Measurements from ENCODE around the gene TOMM34. TPM values are rescaled to one million over a fixed set of nuclear protein-coding genes. Genes with fewer than 3 reads are reported as not detected.

The TOMM34 gene
- total RNA-seq, 4 donors from 2014 or later = 11.1 to 15.6 (median 12.5) TPM

- Histone ChIP-seq H3K4me1 (no peaks in the 10 kb centered on the region), H3K9me3 (no peaks in the 10 kb centered on the region), H3K27ac (peak overlapping the region; percentile 83 to 89), H3K27me3 (no peaks in the 10 kb centered on the region), H3K36me3 (no peaks in the 10 kb centered on the region), H3K4me3 (peak overlapping the region; percentile 64 to 71)
- TF ChIP-seq POLR2A (IDR thresholded peaks at IDR 0.05) (no peak), CTCF (IDR thresholded peaks at IDR 0.05) (no peak)
- intact Hi-C loops (cut with DNase I; ENCODE audit: low total_unique reads) = loop anchor here (10.0 kb wide), 1 partner anchor 83 kb away; the partner anchor contains the start of gene YWHAB
- no peak for DNase-seq
Measured at GRCh38 chr20:44967207-44967807, 7.1 kb upstream of the TOMM34 start.

- Histone ChIP-seq H3K4me1 (no peaks in the 10 kb centered on the region), H3K27ac (peak within 1 kb of the TSS; percentile 83 to 89), H3K4me3 (peak within 1 kb of the TSS; percentile 64 to 71), H3K9me3 (no peaks in the 10 kb centered on the region), H3K36me3 (no peaks in the 10 kb centered on the region), H3K27me3 (no peaks in the 10 kb centered on the region)
- intact Hi-C loops (cut with DNase I; ENCODE audit: low total_unique reads) = loop anchor here (10.0 kb wide), 1 partner anchor 81 kb away; the partner anchor contains the start of gene YWHAB
- DNase-seq = peak; percentile 90 to 93
- TF ChIP-seq CTCF (IDR thresholded peaks at IDR 0.05) (peak; percentile 58 to 71 (median 65)), POLR2A (IDR thresholded peaks at IDR 0.05) (peak; percentile 71 to 87)
Measured at GRCh38 chr20:44966030-44966961, 6.1 kb upstream of the TOMM34 start, which contains the start of gene STK4. STK4 (plus strand) TSS chr20:44966512; CDS start chr20:44966569, 57 bp downstream.

- DNase-seq = no peak
- H3K4me3 ChIP-seq = peak overlapping the region; percentile 64 to 71
- H3K27me3 ChIP-seq = no peaks in the 10 kb centered on the region
- no peak for TF ChIP-seq CTCF (IDR thresholded peaks at IDR 0.05)
- no peak for TF ChIP-seq POLR2A (IDR thresholded peaks at IDR 0.05)
- no peaks in the 10 kb centered on the region for H3K9me3 ChIP-seq
- intact Hi-C loops (cut with DNase I; ENCODE audit: low total_unique reads) = loop anchor here (10.0 kb wide), 1 partner anchor 81 kb away; the partner anchor contains the start of gene YWHAB
- H3K4me1 ChIP-seq = no peaks in the 10 kb centered on the region
- peak overlapping the region; percentile 83 to 89 for H3K27ac ChIP-seq
- no peaks in the 10 kb centered on the region for H3K36me3 ChIP-seq
Measured at GRCh38 chr20:44965651-44966029, 5.4 kb upstream of the TOMM34 start.

GRCh38 chr20:44963325-44964215 is 3.4 kb upstream of the TOMM34 start:
- Histone ChIP-seq H3K9me3 (no peaks in the 10 kb centered on the region), H3K36me3 (no peaks in the 10 kb centered on the region), H3K4me1 (no peaks in the 10 kb centered on the region), H3K27ac (no peak overlapping the region), H3K4me3 (no peak overlapping the region), H3K27me3 (no peaks in the 10 kb centered on the region)
- DNase-seq = no peak
- TF ChIP-seq CTCF (IDR thresholded peaks at IDR 0.05) = no peak
- TF ChIP-seq POLR2A (IDR thresholded peaks at IDR 0.05) = no peak
- intact Hi-C loops (cut with DNase I; ENCODE audit: low total_unique reads) = loop anchor here (10.0 kb wide), 1 partner anchor 79 kb away; the partner anchor contains the start of gene YWHAB

Measured in uterus (tissue), 4 donors.